Liver (tissue), 9 donors: ENCODE results near the gene TTC7B. TPM values are rescaled to one million over a fixed set of nuclear protein-coding genes. Genes with fewer than 3 reads are reported as not detected.

Experiments
- DNase-seq: peaks from one replicate; pipeline ENCODE4 v3.0.0-alpha.2; 2017; ENCODE audit warnings: low spot score
- H3K27ac ChIP-seq, 2 donors: one replicate each; pipeline ENCODE4 v1.7.0; 2013; ENCODE audit warnings: inconsistent platforms in 2 of 2, low read length in 2 of 2, control low read depth in 1 of 2, low read depth in 1 of 2, mild to moderate bottlenecking in 1 of 2
- H3K27me3 ChIP-seq, 4 donors: one replicate each; pipeline versions ENCODE4 v1.6.1 to v1.7.0; 2013; ENCODE audit warnings: low read length in 3 of 4, inconsistent platforms in 1 of 4, mild to moderate bottlenecking in 1 of 4, moderate library complexity in 1 of 4; ENCODE audit not compliant: control insufficient read depth in 4 of 4, insufficient read depth in 4 of 4
- H3K36me3 ChIP-seq, 4 donors: one replicate each; pipeline versions ENCODE4 v1.6.1 to v1.7.0; 2013; ENCODE audit warnings: low read length in 3 of 4, mild to moderate bottlenecking in 3 of 4, low read depth in 1 of 4, moderate library complexity in 1 of 4; ENCODE audit not compliant: control insufficient read depth in 4 of 4, insufficient read depth in 3 of 4
- H3K4me1 ChIP-seq, 4 donors: one replicate each; pipeline versions ENCODE4 v1.6.1 to v1.7.0; 2013; ENCODE audit warnings: low read length in 3 of 4, mild to moderate bottlenecking in 3 of 4, moderate library complexity in 1 of 4; ENCODE audit not compliant: control insufficient read depth in 4 of 4, insufficient read depth in 4 of 4
- H3K4me3 ChIP-seq, 3 donors: one replicate each; pipeline versions ENCODE4 v1.6.1 to v1.7.0; 2013; ENCODE audit warnings: low read length in 3 of 3, control low read depth in 1 of 3, low read depth in 1 of 3, mild to moderate bottlenecking in 1 of 3
- H3K9ac ChIP-seq, 2 donors: one replicate each; pipeline ENCODE4 v1.7.0; 2013; ENCODE audit warnings: low read length in 2 of 2, mild to moderate bottlenecking in 2 of 2, moderate library complexity in 2 of 2, control low read depth in 1 of 2, low read depth in 1 of 2
- H3K9me3 ChIP-seq, 4 donors: one replicate each; pipeline versions ENCODE4 v1.6.1 to v1.7.0; 2013; ENCODE audit warnings: low read length in 3 of 4; ENCODE audit not compliant: control insufficient read depth in 4 of 4
- EGR1 ChIP-seq, 2 donors: IDR thresholded peaks; 2 replicates each; pipeline ENCODE4 v1.6.1; 2016 to 2018; ENCODE audit warnings: antibody characterized with exemption in 2 of 2, low read depth in 2 of 2
- FOXA2 ChIP-seq: IDR thresholded peaks from 2 replicates; pipeline ENCODE4 v1.6.1; 2016; ENCODE audit warnings: antibody characterized with exemption
- HNF4A ChIP-seq, 2 donors: conservative IDR thresholded peaks; 2 replicates each; pipeline ENCODE4 v1.6.1; 2016; ENCODE audit warnings: antibody characterized with exemption in 2 of 2, mild to moderate bottlenecking in 2 of 2
- HNF4G ChIP-seq: IDR thresholded peaks from 2 replicates; pipeline ENCODE4 v1.6.1; 2016; ENCODE audit warnings: antibody characterized with exemption
- JUND ChIP-seq, 2 donors: IDR thresholded peaks; 2 replicates each; pipeline ENCODE4 v1.6.1; 2016; ENCODE audit warnings: antibody characterized with exemption in 2 of 2
- MAX ChIP-seq: IDR thresholded peaks from 2 replicates; pipeline ENCODE4 v1.6.1; 2016; ENCODE audit warnings: antibody characterized with exemption
- NR2F2 ChIP-seq: IDR thresholded peaks from 2 replicates; pipeline ENCODE4 v1.6.1; 2016; ENCODE audit warnings: antibody characterized with exemption
- RAD21 ChIP-seq, 2 donors: IDR thresholded peaks; 2 replicates each; pipeline ENCODE4 v1.6.1; 2016; ENCODE audit warnings: antibody characterized with exemption in 2 of 2, mild to moderate bottlenecking in 2 of 2
- RXRA ChIP-seq, 2 donors: IDR thresholded peaks; 2 replicates each; pipeline ENCODE4 v1.6.1; 2017 to 2018; ENCODE audit warnings: antibody characterized with exemption in 2 of 2, mild to moderate bottlenecking in 1 of 2
- SP1 ChIP-seq: IDR thresholded peaks from 2 replicates; pipeline ENCODE4 v1.6.1; 2018; ENCODE audit warnings: antibody characterized with exemption, mild to moderate bottlenecking
- TAF1 ChIP-seq: conservative IDR thresholded peaks from 2 replicates; pipeline ENCODE4 v1.6.1; 2016; ENCODE audit warnings: antibody characterized with exemption, mild to moderate bottlenecking
- YY1 ChIP-seq: IDR thresholded peaks from 2 replicates; pipeline ENCODE4 v1.6.1; 2016; ENCODE audit warnings: antibody characterized with exemption, mild to moderate bottlenecking
- WGBS: extraction: QIAGEN DNeasy Blood & Tissue Kit; methylation state at CpG from one replicate; pipeline ENCODE4 v1.1.7; 2013; 5-methylcytosine and 5-hydroxymethylcytosine counted together
- polyA plus RNA-seq, 2 donors: library from polyadenylated mRNA; stranded (reverse) in 1 of 2; unstranded in 1 of 2; fragments of 200-250 nt in 1 of 2; fragments of >200 nt in 1 of 2; fragmentation: Nextera tagmentation in 1 of 2; extraction: Ambion mirVana in 1 of 2; gene quantifications; one replicate each; pipeline versions ENCODE4 v1.2.1 to v1.2.3, GENCODE V29; 2013 to 2015
- total RNA-seq, 2 donors: library from RNA; depleted of rRNA; stranded (reverse); fragments of >200 nt; gene quantifications; one replicate each; pipeline ENCODE4 v1.2.3, GENCODE V29; 2014
- TF ChIP-seq, protein P1 (sequence below): IDR thresholded peaks from 2 replicates; pipeline ENCODE4 v1.6.1; 2016; ENCODE audit warnings: antibody characterized with exemption
- donor health status: healthy.
- donor health status: healthy.
- donor health status: healthy.
- donor health status: healthy.
- donor health status: healthy.

TTC7B gene
- total and polyA plus RNA-seq, 4 donors: 9.1 to 31.0 (median 12.5) TPM

GRCh38 chr14:90489916-90490719, 326.1 kb downstream of the TTC7B start:
- 85% methylated on average over 8 of the region's 8 CpGs for WGBS

GRCh38 chr14:90489306-90489705, 326.9 kb downstream of the TTC7B start:
- Histone ChIP-seq H3K36me3 (no peaks in the 10 kb centered on the region), H3K9ac (no peak overlapping the region), H3K27ac (no peak overlapping the region), H3K27me3 (no peaks in the 10 kb centered on the region), H3K4me3 (no peak overlapping the region), H3K9me3 (no peaks in the 10 kb centered on the region), H3K4me1 (no peaks in the 10 kb centered on the region)
- no peak for DNase-seq
- WGBS: 85% methylated on average over 4 of the region's 4 CpGs
- TF ChIP-seq TAF1: no peak

More at GRCh38 chr14:90489916-90490719, 326.1 kb downstream of the TTC7B start:
- Histone ChIP-seq H3K9ac (no peak overlapping the region), H3K4me3 (no peak overlapping the region), H3K9me3 (no peaks in the 10 kb centered on the region), H3K4me1 (no peaks in the 10 kb centered on the region), H3K27me3 (no peaks in the 10 kb centered on the region), H3K36me3 (no peaks in the 10 kb centered on the region), H3K27ac (no peak overlapping the region)
- TF ChIP-seq NR2F2: no peak
- no peak for DNase-seq

GRCh38 chr14:90488256-90488655, 328.0 kb downstream of the TTC7B start:
- Histone ChIP-seq H3K36me3 (no peaks in the 10 kb centered on the region), H3K27me3 (no peaks in the 10 kb centered on the region), H3K4me3 (no peak overlapping the region), H3K27ac (no peak overlapping the region), H3K9ac (no peak overlapping the region), H3K4me1 (no peaks in the 10 kb centered on the region), H3K9me3 (no peaks in the 10 kb centered on the region)
- TF ChIP-seq MAX (no peak), YY1 (no peak), HNF4G (no peak), JUND (IDR thresholded peaks at IDR 0.05) (no peak), FOXA2 (no peak), SP1 (no peak), RXRA (IDR thresholded peaks at IDR 0.05) (no peak), EGR1 (IDR thresholded peaks at IDR 0.05; ENCODE audit: low read depth in 2 of 2) (no peak), RAD21 (IDR thresholded peaks at IDR 0.05) (no peak), HNF4A (conservative IDR thresholded peaks at IDR 0.05) (no peak)
- TF ChIP-seq, protein P1, sequence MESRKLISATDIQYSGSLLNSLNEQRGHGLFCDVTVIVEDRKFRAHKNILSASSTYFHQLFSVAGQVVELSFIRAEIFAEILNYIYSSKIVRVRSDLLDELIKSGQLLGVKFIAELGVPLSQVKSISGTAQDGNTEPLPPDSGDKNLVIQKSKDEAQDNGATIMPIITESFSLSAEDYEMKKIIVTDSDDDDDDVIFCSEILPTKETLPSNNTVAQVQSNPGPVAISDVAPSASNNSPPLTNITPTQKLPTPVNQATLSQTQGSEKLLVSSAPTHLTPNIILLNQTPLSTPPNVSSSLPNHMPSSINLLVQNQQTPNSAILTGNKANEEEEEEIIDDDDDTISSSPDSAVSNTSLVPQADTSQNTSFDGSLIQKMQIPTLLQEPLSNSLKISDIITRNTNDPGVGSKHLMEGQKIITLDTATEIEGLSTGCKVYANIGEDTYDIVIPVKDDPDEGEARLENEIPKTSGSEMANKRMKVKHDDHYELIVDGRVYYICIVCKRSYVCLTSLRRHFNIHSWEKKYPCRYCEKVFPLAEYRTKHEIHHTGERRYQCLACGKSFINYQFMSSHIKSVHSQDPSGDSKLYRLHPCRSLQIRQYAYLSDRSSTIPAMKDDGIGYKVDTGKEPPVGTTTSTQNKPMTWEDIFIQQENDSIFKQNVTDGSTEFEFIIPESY: no peak
- WGBS: 80% methylated on average over 5 of the region's 5 CpGs
- no peak for DNase-seq
